ENCODE results near the gene CETP. TPM values are rescaled to one million over a fixed set of nuclear protein-coding genes. Genes with fewer than 3 reads are reported as not detected.

The CETP gene
- total and polyA plus RNA-seq, 2 donors (not counting 1 experiment from before 2014, with no cell fraction given), result 0.06 TPM; not detected in 1

DNA sequence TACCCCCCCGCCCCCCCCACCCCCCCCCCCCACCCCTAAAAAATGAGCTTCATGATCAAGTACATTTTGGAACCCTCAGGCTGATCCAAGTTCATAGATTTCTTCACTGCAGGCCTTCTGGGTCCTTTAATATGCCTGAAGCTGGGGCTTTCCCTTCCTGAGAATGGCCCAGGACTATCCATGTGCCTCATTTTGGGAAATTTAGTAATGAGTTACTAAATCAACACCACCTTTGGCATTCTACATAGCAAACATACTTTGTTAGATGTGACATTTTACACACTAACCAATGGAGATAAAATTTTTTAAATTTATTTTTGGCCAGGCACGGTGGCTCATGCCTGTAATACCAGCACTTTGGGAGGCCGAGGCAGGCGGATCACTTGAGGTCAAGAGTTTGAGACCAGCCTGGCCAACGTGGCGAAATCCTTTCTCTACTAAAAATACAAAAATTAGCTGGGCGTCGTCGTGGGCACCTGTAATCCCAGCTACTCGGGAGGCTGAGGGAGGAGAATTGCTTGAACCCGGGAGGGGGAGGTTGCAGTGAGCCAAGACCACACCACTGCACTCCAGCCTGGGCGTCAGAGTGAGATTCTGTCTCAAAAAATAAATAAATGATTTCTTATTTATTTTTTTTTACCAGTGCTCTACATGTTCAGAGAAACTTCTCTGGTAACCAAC, 15.8 kb upstream of the CETP start:
- H3K4me3 ChIP-seq (replicated peaks in 1 of 4; ENCODE audit: control extremely low read depth in 1 of 4, insufficient read depth in 1 of 4, low read depth in 3 of 4, low read length in 4 of 4), result no peak overlapping the region
- DNase-seq (ENCODE audit: low read depth in 2 of 2), result no peak
- H3K9ac ChIP-seq (ENCODE audit: insufficient read depth, low read length), result no peak overlapping the region
- no peak overlapping the region for H3K27ac ChIP-seq (ENCODE audit: insufficient read depth, low read length)
- H3K79me2 ChIP-seq (ENCODE audit: control insufficient read depth, insufficient read depth, low read length), result no peaks in the 10 kb centered on the region
- H3K36me3 ChIP-seq (ENCODE audit: control insufficient read depth, insufficient read depth, low read length), result peaks cover 25% of the 10 kb centered on the region
- no peak overlapping the region for H3K4me2 ChIP-seq (ENCODE audit: extremely low read depth, insufficient read depth, low read length)
- H3K9me3 ChIP-seq (ENCODE audit: control insufficient read depth, insufficient read depth, low read depth, low read length), result no peaks in the 10 kb centered on the region
- H3K4me1 ChIP-seq (ENCODE audit: control insufficient read depth, extremely low read depth, insufficient read depth, low read length), result peaks cover 9% of the 10 kb centered on the region
- H3K27me3 ChIP-seq (ENCODE audit: control insufficient read depth, insufficient read depth, low read length), result no peaks in the 10 kb centered on the region
- no peak overlapping the region for H2AFZ ChIP-seq (ENCODE audit: low read length)
- TF ChIP-seq, protein P1, sequence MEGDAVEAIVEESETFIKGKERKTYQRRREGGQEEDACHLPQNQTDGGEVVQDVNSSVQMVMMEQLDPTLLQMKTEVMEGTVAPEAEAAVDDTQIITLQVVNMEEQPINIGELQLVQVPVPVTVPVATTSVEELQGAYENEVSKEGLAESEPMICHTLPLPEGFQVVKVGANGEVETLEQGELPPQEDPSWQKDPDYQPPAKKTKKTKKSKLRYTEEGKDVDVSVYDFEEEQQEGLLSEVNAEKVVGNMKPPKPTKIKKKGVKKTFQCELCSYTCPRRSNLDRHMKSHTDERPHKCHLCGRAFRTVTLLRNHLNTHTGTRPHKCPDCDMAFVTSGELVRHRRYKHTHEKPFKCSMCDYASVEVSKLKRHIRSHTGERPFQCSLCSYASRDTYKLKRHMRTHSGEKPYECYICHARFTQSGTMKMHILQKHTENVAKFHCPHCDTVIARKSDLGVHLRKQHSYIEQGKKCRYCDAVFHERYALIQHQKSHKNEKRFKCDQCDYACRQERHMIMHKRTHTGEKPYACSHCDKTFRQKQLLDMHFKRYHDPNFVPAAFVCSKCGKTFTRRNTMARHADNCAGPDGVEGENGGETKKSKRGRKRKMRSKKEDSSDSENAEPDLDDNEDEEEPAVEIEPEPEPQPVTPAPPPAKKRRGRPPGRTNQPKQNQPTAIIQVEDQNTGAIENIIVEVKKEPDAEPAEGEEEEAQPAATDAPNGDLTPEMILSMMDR (conservative IDR thresholded peaks at IDR 0.05 in 1 of 2, IDR thresholded peaks at IDR 0.05 in 1 of 2; ENCODE audit: low read depth in 1 of 2, low read length in 2 of 2), result no peak
- TF ChIP-seq EZH2 (IDR thresholded peaks at IDR 0.05; ENCODE audit: low read length, missing control alignments), result no peak
- no peaks in the 10 kb centered on the region for H4K20me1 ChIP-seq (ENCODE audit: control insufficient read depth, extremely low read depth, insufficient read depth, low read length)

DNA sequence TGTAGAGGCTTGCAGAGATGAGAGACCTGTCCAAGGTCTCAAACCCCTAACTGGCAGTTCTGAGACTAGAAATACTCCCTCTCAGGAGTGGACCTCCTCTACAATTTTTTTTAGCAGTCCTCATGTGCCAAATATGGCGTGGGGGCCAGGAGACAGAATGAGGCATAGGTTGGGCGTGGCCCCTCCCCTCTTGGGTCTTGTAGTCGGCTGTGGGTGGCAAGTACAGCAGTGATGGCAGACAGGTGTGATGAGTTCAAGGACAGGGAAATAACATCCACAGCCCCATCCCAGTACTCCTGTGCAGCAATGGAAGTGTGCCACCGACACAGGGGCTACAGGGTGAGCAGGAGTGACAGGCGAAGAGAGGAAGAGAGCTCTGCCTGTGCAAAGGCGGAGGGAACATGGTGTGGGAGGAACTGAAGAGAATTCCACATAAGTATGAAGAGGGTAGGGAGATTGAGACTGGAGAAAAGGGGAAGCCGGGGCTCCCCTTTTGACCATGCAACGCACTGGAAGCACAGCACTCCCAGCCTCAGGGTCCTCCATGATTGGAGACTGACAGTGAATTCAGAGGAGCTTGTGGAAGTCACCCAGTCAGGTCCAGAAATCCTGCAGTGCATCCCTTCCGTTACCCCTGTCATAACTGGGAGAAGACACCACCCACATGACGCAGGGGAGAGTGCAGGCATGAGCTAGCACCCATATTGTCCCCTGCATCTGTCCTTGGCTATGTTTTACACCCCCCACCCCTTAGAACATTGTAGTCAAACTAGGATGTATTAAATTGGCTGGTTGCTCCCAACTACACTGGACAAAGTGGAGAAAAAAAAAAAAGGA, 14.8 kb upstream of the CETP start:
- Histone ChIP-seq H3K79me2 (ENCODE audit: control insufficient read depth, insufficient read depth, low read length) (no peaks in the 10 kb centered on the region), H3K9ac (ENCODE audit: insufficient read depth, low read length) (no peak overlapping the region), H3K27me3 (ENCODE audit: control insufficient read depth, insufficient read depth, low read length) (no peaks in the 10 kb centered on the region), H4K20me1 (ENCODE audit: control insufficient read depth, extremely low read depth, insufficient read depth, low read length) (no peaks in the 10 kb centered on the region), H3K9me3 (ENCODE audit: control insufficient read depth, insufficient read depth, low read depth, low read length) (no peaks in the 10 kb centered on the region), H3K36me3 (ENCODE audit: control insufficient read depth, insufficient read depth, low read length) (peaks cover 20% of the 10 kb centered on the region), H2AFZ (ENCODE audit: low read length) (no peak overlapping the region), H3K4me2 (ENCODE audit: extremely low read depth, insufficient read depth, low read length) (no peak overlapping the region), H3K4me1 (ENCODE audit: control insufficient read depth, extremely low read depth, insufficient read depth, low read length) (peaks cover 9% of the 10 kb centered on the region), H3K4me3 (replicated peaks in 1 of 4; ENCODE audit: control extremely low read depth in 1 of 4, insufficient read depth in 1 of 4, low read depth in 3 of 4, low read length in 4 of 4) (no peak overlapping the region), H3K27ac (ENCODE audit: insufficient read depth, low read length) (no peak overlapping the region)
- TF ChIP-seq, protein P1 (conservative IDR thresholded peaks at IDR 0.05 in 1 of 2, IDR thresholded peaks at IDR 0.05 in 1 of 2; ENCODE audit: low read depth in 1 of 2, low read length in 2 of 2), result no peak
- TF ChIP-seq EZH2 (IDR thresholded peaks at IDR 0.05; ENCODE audit: low read length, missing control alignments), result no peak
- DNase-seq (ENCODE audit: low read depth in 2 of 2), result no peak

DNA sequence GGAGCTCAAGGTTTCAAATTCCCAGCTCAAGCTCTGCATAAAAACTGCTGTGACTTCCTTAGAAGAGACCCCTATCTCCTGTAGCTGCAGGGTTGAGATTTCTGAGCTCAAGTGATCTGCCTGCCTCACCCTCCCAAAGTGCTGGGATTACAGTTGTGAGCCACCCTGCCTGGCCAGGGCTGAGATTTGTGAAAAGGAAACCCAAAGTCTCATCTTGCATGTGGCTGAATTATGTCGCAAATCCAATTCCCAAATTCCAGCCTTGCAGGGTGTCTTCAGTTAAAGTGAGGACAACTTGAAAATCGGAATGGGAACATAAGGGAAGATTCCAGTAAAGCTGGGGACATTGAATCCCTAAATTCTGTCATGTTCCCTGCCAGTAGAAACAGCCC, 14.2 kb upstream of the CETP start:
- H3K79me2 ChIP-seq (ENCODE audit: control insufficient read depth, insufficient read depth, low read length), result no peaks in the 10 kb centered on the region

More for the DNA sequence above, 14.2 kb upstream of the CETP start:
- Histone ChIP-seq H3K27ac (ENCODE audit: insufficient read depth, low read length) (no peak overlapping the region), H3K4me1 (ENCODE audit: control insufficient read depth, extremely low read depth, insufficient read depth, low read length) (peaks cover 9% of the 10 kb centered on the region), H4K20me1 (ENCODE audit: control insufficient read depth, extremely low read depth, insufficient read depth, low read length) (no peaks in the 10 kb centered on the region), H3K27me3 (ENCODE audit: control insufficient read depth, insufficient read depth, low read length) (no peaks in the 10 kb centered on the region), H2AFZ (ENCODE audit: low read length) (no peak overlapping the region), H3K9ac (ENCODE audit: insufficient read depth, low read length) (no peak overlapping the region), H3K36me3 (ENCODE audit: control insufficient read depth, insufficient read depth, low read length) (peaks cover 18% of the 10 kb centered on the region), H3K9me3 (ENCODE audit: control insufficient read depth, insufficient read depth, low read depth, low read length) (no peaks in the 10 kb centered on the region), H3K4me3 (replicated peaks in 1 of 4; ENCODE audit: control extremely low read depth in 1 of 4, insufficient read depth in 1 of 4, low read depth in 3 of 4, low read length in 4 of 4) (no peak overlapping the region), H3K4me2 (ENCODE audit: extremely low read depth, insufficient read depth, low read length) (no peak overlapping the region)
- no peak for DNase-seq (ENCODE audit: low read depth in 2 of 2)
- TF ChIP-seq, protein P1 (conservative IDR thresholded peaks at IDR 0.05 in 1 of 2, IDR thresholded peaks at IDR 0.05 in 1 of 2; ENCODE audit: low read depth in 1 of 2, low read length in 2 of 2), result no peak
- TF ChIP-seq EZH2 (IDR thresholded peaks at IDR 0.05; ENCODE audit: low read length, missing control alignments), result no peak

Data from fibroblast of lung (primary cell).